EH (cell line): ENCODE results near the gene SIGLEC11.
"Not testable (repeated sequence)": the region's sequence is repeated elsewhere in the genome, so short reads cannot be mapped to it uniquely, and the experiment has no call there.

Source experiments
- DNase-seq: peaks from one replicate; pipeline ENCODE4 v3.0.0-alpha.2; 2015; ENCODE audit warnings: low read depth

SIGLEC11 gene

DNA sequence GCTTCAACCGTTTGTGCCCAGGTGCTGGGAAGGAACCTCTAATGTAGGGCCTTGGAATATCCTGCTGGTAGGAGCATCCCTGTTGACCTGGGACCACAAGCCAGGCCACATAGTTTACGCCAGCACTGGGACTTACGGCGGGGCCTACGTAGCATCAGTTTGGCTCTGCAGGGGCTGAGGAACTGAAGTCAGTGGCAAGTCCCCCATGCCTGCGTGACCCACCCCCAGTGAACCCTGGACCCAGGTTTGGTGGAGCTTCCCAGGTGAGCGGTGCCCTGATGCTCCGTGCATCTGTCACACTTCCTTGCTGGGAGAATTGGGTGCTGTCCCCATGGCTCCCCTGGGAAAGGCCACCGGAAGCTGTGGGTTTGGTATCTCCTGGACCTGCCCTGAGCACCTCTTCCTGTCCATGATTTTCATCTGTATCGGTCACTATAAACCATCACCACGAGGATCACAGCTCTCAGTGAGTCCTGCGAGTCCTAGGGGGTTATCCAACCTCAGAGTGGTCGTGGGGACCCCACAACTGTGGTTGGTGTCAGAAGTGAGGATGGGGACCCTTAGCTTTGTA is 9.9 kb downstream of the SIGLEC11 start:
- no peak for DNase-seq

DNA sequence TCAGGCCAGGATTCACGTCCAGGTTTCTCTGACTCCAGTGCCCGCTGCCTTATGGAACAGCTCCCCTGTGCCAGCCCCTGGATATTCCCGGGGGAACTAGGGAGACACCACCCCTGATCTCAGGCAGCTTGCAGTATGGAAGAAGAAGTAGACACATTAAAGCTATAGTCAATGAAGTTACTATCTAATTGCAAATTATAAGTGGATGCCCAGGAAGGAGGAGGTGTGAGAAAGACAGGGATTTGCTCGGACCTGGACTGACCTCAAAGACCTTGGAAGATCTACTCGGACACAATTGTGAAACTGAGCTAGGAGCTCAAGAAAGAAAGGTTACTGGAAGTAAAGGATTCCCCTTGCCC is 10.4 kb downstream of the SIGLEC11 start:
- DNase-seq: no peak

DNA sequence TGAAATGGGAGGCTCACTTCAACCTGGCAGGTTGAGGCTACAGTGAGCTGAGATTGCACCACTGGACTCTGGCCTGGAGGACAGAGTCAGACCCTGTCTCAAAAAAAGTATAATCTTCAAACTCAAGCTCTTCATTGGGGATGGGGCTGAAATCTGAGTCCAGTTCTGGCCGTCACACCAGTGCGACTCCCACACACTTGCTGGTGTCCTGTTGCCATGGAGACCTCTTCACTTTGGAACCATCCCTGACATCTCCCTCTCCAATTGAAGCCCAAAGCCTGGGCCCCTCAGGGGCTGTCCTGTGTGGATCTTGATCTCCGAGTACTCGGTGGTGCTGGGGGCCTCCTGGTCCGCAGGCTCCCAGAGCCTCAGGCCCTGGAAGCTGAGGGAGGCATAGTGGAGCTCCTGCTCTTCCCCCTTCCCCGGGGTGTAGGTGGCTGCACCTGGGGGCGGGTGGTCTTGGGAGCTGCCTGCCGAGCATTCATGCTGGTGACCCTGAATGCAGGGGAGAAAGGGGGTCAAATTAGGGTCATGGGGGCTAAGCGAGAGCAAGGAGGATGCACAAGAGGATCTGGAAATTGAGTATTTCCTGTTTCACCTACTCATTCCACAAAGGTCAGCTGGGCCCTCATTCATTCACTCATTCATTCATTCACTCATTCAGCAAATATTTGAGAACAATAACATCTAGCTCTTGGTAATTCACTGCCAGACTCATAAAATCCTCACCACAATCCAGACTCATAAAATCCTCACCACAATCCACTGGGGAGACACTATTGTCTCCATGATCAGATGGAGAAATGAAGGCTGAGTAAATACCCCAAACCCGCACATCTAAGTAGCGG is 11.0 kb downstream of the SIGLEC11 start:
- peak; percentile 26 for DNase-seq

GRCh38 chr19:49946415-49946814 is 14.6 kb downstream of the SIGLEC11 start:
- no peak for DNase-seq

GRCh38 chr19:49944567-49944966 is 16.4 kb downstream of the SIGLEC11 start:
- not testable (repeated sequence) for DNase-seq

DNA sequence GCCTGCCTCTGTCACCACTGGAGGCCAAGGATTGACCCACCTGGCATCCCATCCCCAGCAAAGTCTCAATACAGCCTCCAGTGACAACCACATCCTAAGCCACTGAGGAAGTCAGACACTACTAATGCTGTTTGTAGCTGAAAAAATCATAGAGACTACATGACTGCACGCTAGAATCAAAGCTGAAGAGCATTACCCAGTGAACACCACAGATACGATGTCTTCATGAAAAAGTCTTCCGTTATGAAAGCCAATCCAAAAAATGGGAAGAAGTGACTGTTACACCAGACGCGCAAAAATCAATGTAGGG is 20.5 kb downstream of the SIGLEC11 start:
- DNase-seq: no peak

DNA sequence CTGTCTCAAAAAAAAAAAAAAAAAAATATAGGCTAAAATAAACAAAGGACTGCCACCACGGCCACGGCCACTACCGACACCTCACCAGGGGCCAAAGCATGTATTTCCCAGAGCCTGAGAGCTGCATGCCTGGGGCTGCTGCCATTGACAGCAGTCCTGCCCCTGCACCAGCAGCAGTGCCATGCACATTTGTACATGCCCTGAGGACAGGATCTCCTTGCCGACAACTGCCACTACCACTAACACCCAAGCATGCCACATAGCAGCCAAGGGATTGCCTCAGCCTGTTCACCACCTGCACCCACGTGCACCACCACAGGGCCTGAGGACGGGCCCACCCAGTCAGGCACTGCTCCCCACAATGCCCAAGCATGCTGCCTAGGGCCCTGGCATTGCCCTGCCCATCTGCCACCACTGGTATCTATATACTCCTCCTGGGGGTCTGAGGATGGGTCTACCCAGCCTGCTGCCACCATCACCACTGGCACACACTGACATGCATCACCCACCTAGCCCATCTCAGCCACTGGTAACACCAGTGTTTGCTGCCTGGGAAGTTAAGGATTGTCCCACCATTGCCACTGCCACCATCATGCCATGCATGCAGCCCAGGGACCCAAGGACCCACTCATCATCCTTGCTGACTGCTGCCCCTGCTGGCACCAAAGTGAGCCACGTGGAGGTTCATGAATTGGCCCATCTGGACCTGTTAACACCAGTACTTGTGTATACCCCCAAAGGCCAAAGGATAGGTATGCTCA is 21.1 kb downstream of the SIGLEC11 start:
- no peak for DNase-seq

- DNase-seq: no peak
Observed at GRCh38 chr19:49938662-49939061, 22.3 kb downstream of the SIGLEC11 start.

DNA sequence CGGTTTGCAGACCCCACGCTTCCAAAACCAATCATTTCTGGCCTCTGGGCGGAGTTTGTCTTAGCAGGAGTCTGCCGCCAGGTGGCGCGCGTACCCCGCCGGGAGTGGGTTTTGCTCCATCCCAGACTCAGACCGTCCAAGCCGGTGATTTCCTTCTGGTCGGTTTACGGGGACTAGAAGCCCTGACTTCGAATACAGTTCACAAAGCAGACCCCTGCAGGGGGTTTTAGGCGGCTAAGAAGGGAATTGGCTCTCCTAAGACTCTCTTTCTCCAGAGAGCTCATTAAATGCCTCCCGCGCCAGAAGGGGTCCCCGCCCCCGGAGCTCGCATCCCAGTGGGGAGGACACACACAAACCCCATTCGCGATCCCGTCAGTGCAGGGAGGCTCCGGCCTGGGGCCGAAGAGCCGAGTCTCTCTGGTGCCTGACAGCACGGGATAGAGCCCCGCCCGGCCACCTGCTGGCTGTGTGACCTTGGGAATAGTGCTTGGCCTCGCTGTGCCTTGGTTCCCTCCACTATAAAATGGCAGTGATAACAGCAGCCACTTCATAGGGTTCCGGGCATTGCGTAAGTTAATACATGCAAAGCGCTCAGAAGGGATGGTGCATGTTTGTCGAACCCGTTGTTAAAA is 23.1 kb downstream of the SIGLEC11 start:
- DNase-seq: peak; percentile 71

GRCh38 chr19:49936549-49936948 is 24.4 kb downstream of the SIGLEC11 start:
- DNase-seq: no peak

DNA sequence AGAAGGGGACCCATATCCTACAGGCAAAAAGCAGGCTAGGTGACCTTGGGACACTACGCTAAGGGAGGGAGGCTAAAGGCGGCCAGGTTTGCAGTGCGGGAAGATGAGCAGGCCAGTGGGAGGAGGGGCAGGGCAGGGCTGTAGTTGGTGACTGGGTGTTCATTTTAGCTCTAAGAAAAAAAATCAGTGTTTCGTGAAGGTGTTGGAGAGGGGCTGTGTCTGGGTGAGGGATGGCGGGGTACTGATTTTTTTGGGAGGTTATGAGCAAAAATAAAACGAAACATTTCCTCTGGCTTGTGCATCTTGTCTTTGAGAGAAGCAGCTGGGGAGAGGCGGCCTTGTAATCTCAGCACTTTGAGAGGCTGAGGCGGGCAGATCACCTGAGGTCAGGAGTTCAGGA is 27.3 kb downstream of the SIGLEC11 start:
- no peak for DNase-seq

- DNase-seq: no peak
Observed at GRCh38 chr19:49932731-49933131, 28.2 kb downstream of the SIGLEC11 start.

- no peak for DNase-seq
Observed at GRCh38 chr19:49932041-49932451, 28.9 kb downstream of the SIGLEC11 start.

DNA sequence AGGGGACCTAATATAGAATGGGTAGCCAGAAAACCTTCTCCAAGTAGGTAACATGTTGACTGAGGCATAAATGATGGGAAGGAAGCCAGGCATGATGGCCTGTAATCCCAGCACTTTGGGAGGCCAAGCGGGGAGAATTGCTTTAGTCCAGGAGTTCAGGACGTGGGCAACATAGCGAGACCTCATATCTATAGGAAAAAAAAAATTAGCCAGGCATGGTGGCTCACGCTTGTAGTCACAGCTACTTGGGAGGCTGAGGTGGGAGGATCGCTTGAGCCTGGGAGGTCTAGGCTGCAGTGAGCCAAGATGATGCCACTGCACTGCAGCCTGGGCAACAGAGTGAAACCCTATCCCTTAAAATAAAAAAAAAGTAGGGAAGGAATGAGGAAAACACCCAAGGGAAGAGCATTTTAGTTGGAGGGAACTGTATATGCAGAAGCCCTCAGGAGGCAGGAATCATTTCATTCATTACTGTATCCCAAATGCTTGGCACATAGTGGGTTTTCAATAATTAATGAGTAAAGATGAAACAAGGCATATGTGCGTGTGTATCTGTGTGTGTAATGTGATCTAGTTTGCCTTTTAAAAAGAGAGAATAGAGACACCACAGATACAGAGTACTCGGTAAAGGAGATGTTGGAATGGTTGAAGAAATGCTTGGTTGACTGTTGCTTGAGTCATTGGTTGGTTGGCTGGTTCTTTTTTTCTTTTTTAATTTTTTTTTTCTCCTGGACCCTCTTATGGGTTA is 29.5 kb downstream of the SIGLEC11 start:
- DNase-seq: no peak

DNA sequence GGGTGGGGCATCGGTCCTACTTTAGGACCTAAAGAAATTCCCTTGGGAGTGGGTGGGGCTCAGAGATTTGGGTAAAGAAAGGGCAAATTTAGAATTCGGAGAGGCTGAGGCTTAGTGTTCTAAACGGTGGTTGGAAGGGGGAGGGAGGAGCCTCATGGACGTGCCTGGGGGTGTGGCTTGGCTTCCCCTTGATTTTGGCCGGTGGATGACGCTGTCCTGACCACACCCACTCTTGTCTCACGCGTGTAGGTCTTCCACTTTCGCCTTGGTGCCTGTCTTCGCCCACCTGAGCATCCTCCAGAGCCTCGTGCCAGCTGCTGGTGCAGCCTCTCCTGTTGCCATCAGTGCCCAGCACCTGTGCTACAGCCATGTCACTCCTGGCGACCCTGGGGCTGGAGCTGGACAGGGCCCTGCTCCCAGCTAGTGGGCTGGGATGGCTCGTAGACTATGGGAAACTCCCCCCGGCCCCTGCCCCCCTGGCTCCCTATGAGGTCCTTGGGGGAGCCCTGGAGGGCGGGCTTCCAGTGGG is 30.4 kb downstream of the SIGLEC11 start:
- DNase-seq: peak; percentile 21

DNA sequence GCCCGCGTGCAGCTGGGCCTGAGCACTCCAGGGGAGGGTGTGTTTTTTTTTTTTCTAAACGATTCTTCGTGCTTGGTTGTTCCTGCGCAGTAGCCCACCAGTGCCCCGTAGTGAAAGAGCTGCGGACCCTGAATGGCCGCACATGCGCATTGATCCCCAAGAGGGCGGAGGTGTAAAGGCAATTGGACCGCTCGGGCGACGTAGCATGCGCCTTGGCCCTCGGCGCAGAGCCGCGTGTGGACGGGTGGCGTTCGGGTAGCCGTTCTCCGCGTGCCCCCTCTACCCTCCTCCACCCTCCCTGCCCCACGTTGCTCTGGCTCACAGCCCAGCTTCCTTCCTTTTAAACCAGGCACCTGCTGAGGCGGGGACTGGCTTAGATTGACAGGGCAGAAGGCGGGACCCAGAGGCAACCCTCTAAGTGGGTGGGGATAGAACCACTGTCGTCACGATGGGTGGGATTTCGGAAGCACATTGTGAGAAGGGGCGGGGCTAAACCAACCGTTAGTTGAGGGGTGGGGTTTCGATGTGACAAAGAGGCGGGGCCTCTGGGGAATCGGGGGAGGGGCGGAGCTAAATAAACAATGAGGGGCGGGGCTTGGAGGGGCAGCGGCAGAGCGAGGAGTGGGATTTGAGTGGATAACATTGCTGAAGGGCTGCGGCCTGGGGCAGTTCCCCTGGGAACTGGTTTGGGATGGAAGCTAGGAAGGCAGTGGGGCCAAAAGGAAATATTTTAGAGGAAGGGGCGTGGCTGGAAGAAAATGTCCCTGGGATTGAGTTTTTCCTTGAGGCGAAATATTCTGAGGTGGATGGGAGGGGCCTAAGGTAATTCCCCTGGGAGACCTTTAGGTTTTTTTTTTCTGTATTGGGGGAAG is 31.1 kb downstream of the SIGLEC11 start:
- DNase-seq: peak; percentile 94

DNA sequence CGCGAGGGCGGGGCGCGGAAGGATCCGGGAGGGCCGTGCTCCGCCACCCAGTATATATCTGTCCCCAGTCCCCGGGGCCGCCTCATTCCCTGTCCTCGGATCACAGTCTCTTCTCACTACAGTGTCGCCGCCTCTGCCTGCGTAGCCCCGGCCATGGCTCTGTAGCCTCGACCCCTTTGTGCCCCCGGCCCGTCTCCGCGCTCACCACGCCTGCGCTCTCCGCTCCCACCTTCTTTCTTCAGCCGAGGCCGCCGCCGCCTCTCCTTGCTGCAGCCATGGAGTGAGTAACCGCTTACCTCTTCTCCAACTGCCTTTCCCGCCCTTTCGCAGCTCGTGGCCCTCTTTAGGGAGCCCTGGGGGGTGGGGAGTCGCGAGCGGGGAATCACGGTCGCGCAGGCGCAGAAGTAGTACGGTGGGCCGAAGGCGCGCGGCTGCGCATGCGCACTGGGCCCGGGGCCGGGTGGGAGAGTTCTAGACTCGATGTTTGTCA is 31.8 kb downstream of the SIGLEC11 start, which contains the start of the genes ATF5 and NUP62:
Gene ATF5, plus strand, starts transcription at position 85 of the 490 bp plus-strand sequence. CDS start 1,646 bp downstream, outside the sequence.
Gene NUP62, minus strand, starts transcription at position 384 of the 490 bp plus-strand sequence. CDS start 19,697 bp downstream, outside the sequence.
- DNase-seq: peak; percentile 87

DNA sequence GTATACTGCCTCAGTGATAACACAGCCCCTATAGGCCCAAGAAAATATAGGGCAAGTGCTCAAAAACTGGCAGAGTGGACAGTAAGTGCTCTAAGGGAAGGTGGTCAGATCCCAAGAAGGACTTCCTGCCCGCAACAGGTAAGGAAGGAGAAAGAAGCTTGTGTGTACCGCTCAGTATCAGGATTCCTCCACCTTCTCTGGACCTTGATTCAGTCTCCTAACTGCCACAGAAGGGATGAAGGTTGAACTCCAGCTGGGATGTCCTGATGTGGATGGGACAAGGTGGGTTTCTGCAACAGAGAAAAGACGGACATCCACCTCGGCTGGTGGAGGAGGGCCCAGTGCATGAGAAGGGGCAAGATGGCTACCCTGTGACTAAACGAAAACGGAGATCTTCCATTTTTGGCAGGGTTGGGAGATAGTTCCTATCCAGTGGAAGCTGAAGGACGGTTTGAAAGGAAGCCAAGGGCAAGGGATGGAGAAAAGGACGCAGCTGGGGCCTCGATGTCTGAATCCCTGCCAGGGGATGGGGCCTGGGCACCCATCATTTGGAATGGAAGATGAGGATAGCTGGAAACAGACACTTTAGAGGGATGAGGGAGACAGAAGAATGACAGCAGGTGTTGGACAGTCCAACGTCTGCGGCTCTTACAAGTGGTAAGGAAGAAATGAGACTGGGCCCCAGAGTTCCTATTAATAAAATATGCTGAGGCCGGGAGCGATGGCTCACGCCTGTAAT is 33.3 kb downstream of the SIGLEC11 start:
- DNase-seq: no peak

DNA sequence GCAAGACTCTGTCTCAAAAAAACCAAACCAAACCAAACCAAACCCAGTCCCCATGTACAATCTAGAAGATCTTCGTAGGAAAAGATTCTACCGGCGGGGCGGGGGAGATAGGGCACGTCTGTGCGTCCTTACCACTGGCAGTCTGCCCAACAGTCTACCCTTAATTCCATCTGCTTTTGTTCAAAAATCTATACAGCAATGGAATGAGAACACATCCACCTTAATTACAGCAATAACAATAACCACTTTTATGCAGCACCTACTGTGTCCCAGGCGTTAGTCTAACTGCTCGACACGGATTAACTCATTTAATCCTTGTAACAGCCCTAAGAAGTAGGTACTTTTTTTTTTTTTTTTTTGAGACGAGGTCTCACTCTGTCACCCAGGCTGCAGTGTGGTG is 34.5 kb downstream of the SIGLEC11 start:
- DNase-seq: no peak

- no peak for DNase-seq
Observed at GRCh38 chr19:49925486-49925885, 35.5 kb downstream of the SIGLEC11 start.
